Occipital lobe (tissue), 2 donors: ENCODE results near the gene AP1S3. TPM values are rescaled to one million over a fixed set of nuclear protein-coding genes. Genes with fewer than 3 reads are reported as not detected.
"Not testable (repeated sequence)": the region's sequence is repeated elsewhere in the genome, so short reads cannot be mapped to it uniquely, and the experiment has no call there.

Experiments
- DNase-seq: peaks from one replicate; lab custom pipeline; 2025; lab: John Stamatoyannopoulos, UW
- total RNA-seq: library from RNA; depleted of rRNA; stranded (reverse); fragments of >200 nt; gene quantifications from one replicate; pipeline ENCODE4 v1.2.3, GENCODE V29; 2014

The AP1S3 gene
- total RNA-seq, 1 donor from 2014 or later = 2.7 TPM

GRCh38 chr2:223853425-223853837 lies 16.0 kb upstream of the AP1S3 start:
- no peak for DNase-seq

- DNase-seq = no peak
Observed at GRCh38 chr2:223852281-223852795, 15.0 kb upstream of the AP1S3 start.

- no peak for DNase-seq
Observed at GRCh38 chr2:223847410-223847809, 10.0 kb upstream of the AP1S3 start.

- DNase-seq = no peak
Observed at GRCh38 chr2:223846515-223846914, 9.1 kb upstream of the AP1S3 start.

GRCh38 chr2:223841436-223842190 lies 4.2 kb upstream of the AP1S3 start:
- no peak for DNase-seq

- no peak for DNase-seq
Observed at GRCh38 chr2:223835701-223836532, 1.5 kb downstream of the AP1S3 start.

- no peak for DNase-seq
Observed at GRCh38 chr2:223834431-223834830, 3.0 kb downstream of the AP1S3 start.

- DNase-seq = no peak
Observed at GRCh38 chr2:223832241-223832903, 5.0 kb downstream of the AP1S3 start.

GRCh38 chr2:223829128-223829527 lies 8.3 kb downstream of the AP1S3 start:
- DNase-seq = no peak

GRCh38 chr2:223828314-223828713 lies 9.1 kb downstream of the AP1S3 start:
- no peak for DNase-seq

GRCh38 chr2:223826995-223827394 lies 10.4 kb downstream of the AP1S3 start:
- no peak for DNase-seq

- no peak for DNase-seq
Observed at GRCh38 chr2:223824301-223824700, 13.1 kb downstream of the AP1S3 start.

GRCh38 chr2:223822818-223823217 lies 14.6 kb downstream of the AP1S3 start:
- DNase-seq = no peak

GRCh38 chr2:223820549-223820948 lies 16.8 kb downstream of the AP1S3 start:
- DNase-seq = no peak

- DNase-seq = no peak
Observed at GRCh38 chr2:223819891-223820290, 17.5 kb downstream of the AP1S3 start.

GRCh38 chr2:223815884-223816570 lies 21.4 kb downstream of the AP1S3 start:
- no peak for DNase-seq

GRCh38 chr2:223815186-223815883 lies 22.0 kb downstream of the AP1S3 start:
- DNase-seq = no peak

- not testable (repeated sequence) for DNase-seq
Observed at GRCh38 chr2:223814764-223815163, 22.6 kb downstream of the AP1S3 start.

- DNase-seq = no peak
Observed at GRCh38 chr2:223813329-223813728, 24.1 kb downstream of the AP1S3 start.

- DNase-seq = no peak
Observed at GRCh38 chr2:223811757-223812156, 25.6 kb downstream of the AP1S3 start.

GRCh38 chr2:223805008-223805407 lies 32.4 kb downstream of the AP1S3 start:
- no peak for DNase-seq
